Stimulated activated naive CD8-positive, alpha-beta T cell treated with anti-CD3 and anti-CD28 coated beads, Interleukin-15, amount 100 ng/mL, for 72 hours (primary cell): ENCODE measurements around the gene RNF183.

Source experiments
- ATAC-seq: fragments of 150-1000 bp; cut with Tn5 transposase; 2 replicates; pipeline ENCODE4 v1.10.0; 2021; ENCODE audit warnings: mild to moderate bottlenecking, moderate library complexity
- DNase-seq, 2 donors: peaks; one replicate each; pipeline ENCODE4 v3.0.0; 2021 to 2022
- H3K27ac Mint-ChIP-seq, 2 donors: one replicate each; pipeline ENCODE4 v1.8.0; 2022; ENCODE audit warnings: mild to moderate bottlenecking in 2 of 2, mixed read lengths in 2 of 2, moderate library complexity in 2 of 2
- H3K27me3 Mint-ChIP-seq: one replicate; pipeline ENCODE4 v1.8.0; 2022; ENCODE audit warnings: mixed read lengths
- H3K4me1 Mint-ChIP-seq: one replicate; pipeline ENCODE4 v1.8.0; 2022; ENCODE audit warnings: mild to moderate bottlenecking, mixed read lengths
- H3K4me3 Mint-ChIP-seq, 2 donors: one replicate each; pipeline ENCODE4 v1.8.0; 2022; ENCODE audit warnings: mild to moderate bottlenecking in 2 of 2, mixed read lengths in 2 of 2, moderate library complexity in 1 of 2
- H3K9me3 Mint-ChIP-seq, 2 donors: one replicate each; pipeline ENCODE4 v1.8.0; 2022; ENCODE audit warnings: mixed read lengths in 2 of 2

RNF183 gene

DNA sequence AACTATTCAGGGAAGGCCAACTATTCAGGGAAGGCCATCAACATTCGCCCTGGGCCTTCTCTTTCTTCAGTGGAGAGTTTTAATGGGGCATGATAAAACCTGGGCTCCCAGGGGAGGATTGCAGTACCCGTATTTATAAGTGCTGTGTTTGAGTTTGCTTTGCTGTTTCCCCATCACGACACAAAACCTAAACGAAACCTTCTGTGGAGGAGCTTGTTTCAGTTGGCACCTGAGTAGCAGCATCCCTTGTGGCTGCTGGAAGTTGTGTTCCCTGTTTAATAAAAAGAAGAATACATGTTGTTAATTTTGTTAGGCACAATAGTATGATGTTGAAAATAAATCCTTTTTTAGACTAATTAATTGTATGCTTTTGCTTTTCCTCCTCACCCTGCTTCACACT is 28.6 kb upstream of the RNF183 start:
- Mint-ChIP-seq H3K27me3 (no peaks in the 10 kb centered on the region), H3K4me1 (no peaks in the 10 kb centered on the region), H3K9me3 (no peaks in the 10 kb centered on the region), H3K4me3 (no peak overlapping the region), H3K27ac (no peak overlapping the region)
- ATAC-seq (no peak), DNase-seq (no peak)

DNA sequence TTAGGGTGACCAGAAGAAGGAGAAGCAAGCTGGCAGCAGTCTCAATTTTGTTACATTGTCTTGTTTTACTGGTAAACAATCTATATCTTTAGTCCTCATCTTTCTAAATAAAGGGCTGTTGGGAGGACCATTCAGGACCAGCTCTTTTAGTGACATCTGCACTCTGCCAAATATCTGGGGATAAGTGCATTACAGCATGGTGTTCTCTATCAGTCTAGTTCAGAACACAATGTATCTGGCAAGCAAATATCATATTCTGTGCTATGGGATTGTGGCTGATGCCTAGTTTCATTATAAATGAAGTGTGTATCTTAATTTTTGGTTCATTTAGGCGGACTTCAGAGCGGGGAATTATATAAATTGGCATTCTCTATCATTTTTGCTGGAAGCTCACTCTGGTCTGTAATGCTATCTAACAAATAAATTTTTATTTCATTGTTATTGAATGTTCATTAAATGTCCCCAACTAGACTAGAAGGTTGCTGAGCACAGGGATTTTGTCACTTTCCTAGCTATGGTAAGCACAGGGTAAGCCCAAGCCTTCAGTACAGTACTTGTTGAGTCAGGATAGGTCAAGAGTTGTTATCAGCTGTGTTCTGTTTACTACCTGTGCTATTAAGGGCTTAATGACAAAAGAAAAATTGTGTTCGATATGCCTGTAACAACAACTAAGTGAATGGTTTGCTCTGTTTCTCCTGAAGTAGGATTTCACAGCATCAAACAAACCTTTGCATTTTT is 25.0 kb upstream of the RNF183 start:
- H3K27ac Mint-ChIP-seq, result no peak overlapping the region
- no peak overlapping the region for H3K4me3 Mint-ChIP-seq
- DNase-seq (no peak), ATAC-seq (no peak)
- H3K27me3 Mint-ChIP-seq, result no peaks in the 10 kb centered on the region
- H3K9me3 Mint-ChIP-seq, result no peaks in the 10 kb centered on the region
- H3K4me1 Mint-ChIP-seq, result no peaks in the 10 kb centered on the region

DNA sequence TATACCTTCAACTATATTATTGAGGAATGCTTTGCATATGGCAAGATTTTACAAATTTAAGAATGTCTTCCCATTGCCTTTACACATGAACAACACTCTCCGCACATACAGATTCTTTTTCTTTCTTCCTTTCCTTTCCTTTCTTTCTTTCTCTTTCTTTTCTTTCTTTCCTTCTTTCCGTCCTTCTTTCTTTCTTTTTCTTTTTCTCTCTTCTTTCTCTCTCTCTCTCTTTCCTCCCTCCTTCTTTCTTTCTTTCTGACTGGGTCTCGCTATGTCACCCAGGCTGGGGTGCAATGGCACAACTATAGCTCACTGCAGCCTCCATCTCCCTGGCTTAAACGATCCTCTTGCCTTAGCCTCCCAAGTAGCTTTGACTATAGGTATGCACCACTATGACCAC is 23.1 kb upstream of the RNF183 start:
- H3K27ac Mint-ChIP-seq, result peak overlapping the region in 1 of 2 donors; percentile 15
- DNase-seq (no peak), ATAC-seq (no peak)
- H3K4me1 Mint-ChIP-seq, result no peaks in the 10 kb centered on the region
- H3K27me3 Mint-ChIP-seq, result no peaks in the 10 kb centered on the region
- H3K9me3 Mint-ChIP-seq, result no peaks in the 10 kb centered on the region
- no peak overlapping the region for H3K4me3 Mint-ChIP-seq

DNA sequence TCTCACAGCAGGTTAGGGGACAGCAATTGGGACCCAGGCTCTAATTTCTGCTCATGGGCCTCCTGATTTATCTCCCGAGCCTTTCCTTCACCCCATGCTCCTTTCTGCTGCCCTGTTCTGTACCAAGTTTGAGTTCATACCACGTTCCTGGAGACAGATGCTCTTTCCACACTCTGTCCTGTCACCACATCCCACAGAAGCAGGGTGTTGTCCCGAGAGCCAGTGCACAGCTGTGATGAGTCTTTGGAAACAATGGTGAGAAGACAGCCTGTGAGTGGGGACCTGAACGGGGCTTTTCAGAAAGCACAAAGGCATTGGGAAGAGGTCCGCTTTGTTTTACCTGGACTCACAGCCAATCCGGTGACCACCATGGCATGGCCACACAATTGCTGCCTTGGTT is 19.5 kb upstream of the RNF183 start:
- Mint-ChIP-seq H3K27ac (no peak overlapping the region), H3K4me1 (no peaks in the 10 kb centered on the region), H3K9me3 (no peaks in the 10 kb centered on the region), H3K4me3 (no peak overlapping the region), H3K27me3 (no peaks in the 10 kb centered on the region)
- no peak for ATAC-seq
- no peak for DNase-seq

DNA sequence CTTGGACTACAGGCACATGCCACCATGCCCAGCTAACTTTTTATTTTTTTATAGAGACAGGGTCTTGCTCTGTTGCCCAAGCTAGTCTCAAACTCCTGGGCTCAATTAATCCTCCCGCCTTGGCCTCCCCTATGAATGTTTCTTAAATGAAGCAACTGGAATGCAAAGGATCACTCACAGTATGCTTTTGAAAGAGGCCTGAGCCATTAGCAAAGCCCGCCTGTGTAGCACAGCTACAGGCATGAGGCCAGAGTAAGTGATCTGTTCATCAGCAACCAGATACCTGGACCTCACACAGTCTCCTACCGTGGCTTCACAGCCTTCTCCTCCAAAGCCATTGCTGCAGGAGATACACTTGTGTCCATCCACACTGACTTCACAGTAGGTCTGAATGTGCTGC is 16.9 kb upstream of the RNF183 start:
- no peak overlapping the region for H3K27ac Mint-ChIP-seq
- H3K27me3 Mint-ChIP-seq, result no peaks in the 10 kb centered on the region
- ATAC-seq (no peak), DNase-seq (no peak)
- H3K9me3 Mint-ChIP-seq, result no peaks in the 10 kb centered on the region
- H3K4me1 Mint-ChIP-seq, result no peaks in the 10 kb centered on the region
- H3K4me3 Mint-ChIP-seq, result no peak overlapping the region

DNA sequence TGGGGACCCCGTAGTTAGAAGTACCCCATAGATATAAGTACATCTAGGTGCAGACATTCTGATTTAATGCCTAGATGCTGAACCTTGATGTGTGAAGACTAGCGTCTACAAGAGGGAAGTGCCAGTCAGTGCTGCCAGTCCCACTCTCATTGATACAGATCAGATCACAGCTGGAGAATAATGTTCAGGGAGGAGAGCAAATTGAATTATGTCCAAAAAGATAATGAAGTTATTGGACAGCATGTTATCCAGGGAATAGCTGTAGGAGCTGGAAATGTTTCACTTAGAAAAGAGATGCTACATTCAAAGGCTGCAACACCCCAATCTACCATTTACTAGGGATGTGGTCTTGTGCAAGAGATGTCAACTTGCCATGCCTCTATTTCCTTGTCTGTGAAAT is 15.9 kb upstream of the RNF183 start:
- H3K4me3 Mint-ChIP-seq, result no peak overlapping the region
- no peak overlapping the region for H3K27ac Mint-ChIP-seq
- H3K27me3 Mint-ChIP-seq, result no peaks in the 10 kb centered on the region
- ATAC-seq (no peak), DNase-seq (no peak)
- H3K9me3 Mint-ChIP-seq, result no peaks in the 10 kb centered on the region
- no peaks in the 10 kb centered on the region for H3K4me1 Mint-ChIP-seq

DNA sequence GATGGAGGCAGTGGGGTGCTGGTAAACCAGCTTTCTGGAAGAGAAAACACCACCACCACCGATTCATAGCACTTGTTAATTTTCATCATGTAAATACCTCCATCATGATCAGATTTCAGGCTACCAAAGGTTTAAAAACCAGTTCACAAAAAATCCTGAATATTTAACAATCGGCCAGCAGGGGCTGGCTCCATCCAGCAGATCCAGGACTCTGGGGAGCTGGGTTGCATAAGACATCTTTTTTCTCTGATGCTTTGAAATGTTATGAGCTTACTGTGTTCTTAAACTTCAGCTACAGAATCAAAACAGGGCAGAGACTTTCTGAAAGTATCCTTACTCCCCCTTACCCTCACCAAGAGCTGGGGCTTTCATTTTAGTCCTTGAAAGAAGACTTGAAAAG is 14.6 kb upstream of the RNF183 start:
- DNase-seq, result no peak
- H3K27ac Mint-ChIP-seq, result no peak overlapping the region
- H3K4me1 Mint-ChIP-seq, result no peaks in the 10 kb centered on the region
- H3K4me3 Mint-ChIP-seq, result no peak overlapping the region
- no peak for ATAC-seq
- H3K9me3 Mint-ChIP-seq, result no peaks in the 10 kb centered on the region
- H3K27me3 Mint-ChIP-seq, result no peaks in the 10 kb centered on the region

DNA sequence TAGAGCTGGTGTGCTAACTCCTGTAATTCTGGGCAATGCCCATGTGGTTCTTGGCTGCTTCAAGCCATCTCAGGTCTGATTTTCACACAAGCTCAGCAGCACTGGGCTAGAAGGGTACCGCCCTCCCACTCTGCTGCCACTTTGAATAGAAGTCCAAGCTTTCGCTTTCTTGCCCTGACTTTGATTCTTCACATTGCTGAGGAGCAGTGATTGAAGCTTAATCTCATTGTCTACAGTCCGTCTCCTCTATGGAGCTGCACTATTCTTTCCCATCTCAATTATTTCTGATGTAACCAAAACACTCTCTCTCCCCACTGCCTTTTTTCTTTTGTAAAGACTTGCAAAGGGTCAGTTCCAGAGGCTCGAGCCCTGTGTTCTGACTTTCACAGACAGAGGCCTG is 12.9 kb upstream of the RNF183 start:
- Mint-ChIP-seq H3K9me3 (no peaks in the 10 kb centered on the region), H3K4me1 (no peaks in the 10 kb centered on the region), H3K27ac (no peak overlapping the region), H3K4me3 (no peak overlapping the region), H3K27me3 (no peaks in the 10 kb centered on the region)
- DNase-seq (no peak), ATAC-seq (no peak)

DNA sequence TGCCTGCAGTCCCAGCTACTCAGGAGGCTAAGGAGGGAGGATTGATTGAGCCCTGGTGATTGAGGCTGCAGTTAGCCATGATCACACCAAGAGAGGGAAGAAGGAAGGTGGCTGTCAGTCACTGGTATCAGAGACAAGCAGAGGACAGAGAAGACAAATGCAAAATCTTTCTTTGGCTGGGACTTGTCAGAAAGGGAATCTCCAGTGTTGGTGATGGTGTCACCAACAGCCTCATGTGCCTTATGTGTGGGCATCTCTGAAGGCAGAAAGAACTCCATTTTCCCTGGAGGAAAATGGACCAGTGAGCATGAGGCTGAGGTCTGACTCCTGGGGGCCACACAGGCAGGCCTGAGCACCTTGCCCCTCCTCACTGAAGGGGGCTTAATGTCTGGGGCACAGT is 12.1 kb upstream of the RNF183 start:
- no peak overlapping the region for H3K27ac Mint-ChIP-seq

DNA sequence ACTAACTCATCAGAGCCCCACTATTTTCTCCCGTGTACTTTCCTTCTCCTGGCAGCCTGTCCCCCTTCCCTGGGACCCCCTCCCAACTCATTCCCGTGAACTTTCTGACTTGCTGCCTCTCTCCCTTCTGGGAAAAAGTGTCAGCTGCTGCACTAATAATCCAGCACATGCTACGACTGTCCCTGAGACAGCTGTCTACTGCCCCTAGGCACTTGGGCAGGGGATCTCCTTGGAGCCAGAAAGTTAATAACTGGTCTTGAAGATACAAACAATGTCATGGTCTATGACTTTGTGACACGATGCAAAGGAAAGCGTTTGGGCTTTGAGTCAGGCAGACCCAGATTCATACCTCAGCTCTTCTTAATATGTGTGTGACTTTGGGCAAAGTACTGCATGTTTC is 10.1 kb upstream of the RNF183 start:
- DNase-seq, result no peak
- ATAC-seq, result no peak
- Mint-ChIP-seq H3K4me3 (no peak overlapping the region), H3K27me3 (no peaks in the 10 kb centered on the region), H3K27ac (no peak overlapping the region), H3K4me1 (no peaks in the 10 kb centered on the region), H3K9me3 (no peaks in the 10 kb centered on the region)

More for the DNA sequence above, 12.1 kb upstream of the RNF183 start:
- Mint-ChIP-seq H3K4me3 (no peak overlapping the region), H3K9me3 (no peaks in the 10 kb centered on the region), H3K27me3 (no peaks in the 10 kb centered on the region), H3K4me1 (no peaks in the 10 kb centered on the region)
- DNase-seq (no peak), ATAC-seq (no peak)

DNA sequence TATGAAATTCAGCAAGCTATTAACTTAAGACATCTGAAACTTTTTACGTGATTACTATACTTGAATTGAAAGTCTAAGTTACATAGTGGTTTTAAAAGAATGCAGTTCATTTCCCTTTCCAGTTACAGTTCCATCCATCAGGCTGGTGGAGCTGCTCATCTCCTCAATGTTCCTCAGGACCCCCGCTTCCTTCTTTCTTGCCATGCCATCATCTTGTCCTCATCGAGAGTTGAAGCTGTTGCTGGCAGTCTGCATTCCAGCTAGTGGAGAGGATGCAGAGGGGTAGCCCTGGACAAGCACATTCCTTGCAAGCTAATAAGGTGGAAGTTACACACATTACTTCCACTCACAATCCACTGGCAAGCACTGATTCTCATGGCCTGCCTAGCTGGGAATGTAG is 8.8 kb upstream of the RNF183 start:
- ATAC-seq, result no peak
- Mint-ChIP-seq H3K9me3 (no peaks in the 10 kb centered on the region), H3K4me3 (no peak overlapping the region), H3K4me1 (no peaks in the 10 kb centered on the region), H3K27ac (no peak overlapping the region), H3K27me3 (no peaks in the 10 kb centered on the region)
- DNase-seq, result no peak

DNA sequence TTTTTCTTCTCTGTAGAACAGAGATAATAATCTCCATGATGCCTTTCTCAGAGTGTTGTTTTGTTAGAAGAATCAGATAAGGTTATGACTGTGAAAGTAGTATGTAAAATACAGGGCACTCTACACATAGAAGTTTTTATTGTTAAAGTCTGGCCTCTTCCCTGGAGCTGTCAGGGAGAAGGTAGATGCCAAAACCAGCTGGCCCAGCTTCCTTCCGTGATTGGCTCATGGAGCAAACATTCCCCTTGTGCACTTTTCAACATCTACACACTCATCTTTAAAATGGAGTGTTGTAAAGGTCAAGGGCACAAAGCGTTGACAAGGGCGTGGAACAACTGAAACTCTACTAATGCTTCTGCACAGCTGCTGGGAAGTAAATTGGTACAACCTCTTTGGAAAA is 7.4 kb upstream of the RNF183 start:
- Mint-ChIP-seq H3K27me3 (no peaks in the 10 kb centered on the region), H3K27ac (no peak overlapping the region), H3K9me3 (no peaks in the 10 kb centered on the region), H3K4me3 (no peak overlapping the region), H3K4me1 (no peaks in the 10 kb centered on the region)
- ATAC-seq (no peak), DNase-seq (no peak)

DNA sequence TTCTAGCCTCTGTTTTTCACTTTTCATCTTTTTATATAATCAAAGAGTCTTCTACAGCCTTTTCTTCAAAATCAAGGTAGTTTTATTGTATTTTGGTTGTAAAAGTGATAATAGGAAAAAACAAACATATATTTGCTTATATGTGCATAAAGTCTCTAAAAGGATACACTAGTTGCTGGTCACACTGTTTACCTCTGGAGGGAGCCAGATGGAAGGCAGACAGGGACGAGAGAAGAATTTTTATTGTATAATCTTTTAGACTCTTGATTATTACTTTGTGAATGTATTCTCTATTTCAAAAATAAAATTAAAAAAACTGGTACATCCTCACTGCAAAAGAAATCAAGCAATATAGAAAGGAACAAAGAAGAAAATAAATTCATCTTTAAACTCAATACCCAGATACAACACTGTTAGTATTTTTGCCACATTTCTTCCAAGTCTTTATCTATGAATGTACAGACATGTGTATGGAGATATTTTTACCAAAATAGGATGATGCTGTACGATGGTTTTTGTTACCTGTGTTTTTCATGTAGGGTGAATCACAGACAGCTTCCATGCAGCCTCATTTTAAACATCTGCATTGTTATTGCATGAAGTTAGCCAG is 6.1 kb upstream of the RNF183 start:
- peak in 1 of 2 donors; percentile 18 for DNase-seq
- Mint-ChIP-seq H3K27me3 (no peaks in the 10 kb centered on the region), H3K27ac (no peak overlapping the region), H3K4me1 (no peaks in the 10 kb centered on the region), H3K9me3 (no peaks in the 10 kb centered on the region), H3K4me3 (no peak overlapping the region)
- ATAC-seq, result no peak

DNA sequence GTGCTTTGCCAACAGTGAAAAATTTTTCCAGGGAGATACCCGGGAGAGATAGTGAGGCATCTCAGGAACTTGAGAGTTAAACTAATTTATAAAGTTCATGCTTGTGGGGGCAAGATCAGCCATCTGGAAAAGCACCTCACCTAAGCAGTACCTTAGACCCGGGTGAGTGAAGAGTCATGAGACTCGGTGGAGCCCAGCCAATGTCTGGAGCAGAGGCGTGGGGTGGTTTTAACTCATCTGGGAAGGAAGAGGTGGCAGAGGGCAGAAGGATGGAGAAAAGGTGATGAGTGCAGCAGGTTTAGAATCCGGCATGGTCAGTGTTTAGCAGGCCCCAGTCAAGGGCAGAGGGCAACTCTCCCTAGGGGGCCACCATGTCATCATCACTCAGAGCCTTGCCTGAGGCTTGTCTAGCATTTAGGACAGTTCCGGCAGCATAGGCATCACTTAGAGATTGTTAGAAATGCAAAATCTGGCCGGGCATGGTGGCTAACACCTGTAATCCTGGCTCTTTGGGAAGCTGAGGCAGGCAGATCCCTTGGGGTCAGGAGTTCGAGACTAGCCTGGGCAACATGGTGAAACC is 4.3 kb upstream of the RNF183 start:
- Mint-ChIP-seq H3K27me3 (no peaks in the 10 kb centered on the region), H3K9me3 (no peaks in the 10 kb centered on the region)

DNA sequence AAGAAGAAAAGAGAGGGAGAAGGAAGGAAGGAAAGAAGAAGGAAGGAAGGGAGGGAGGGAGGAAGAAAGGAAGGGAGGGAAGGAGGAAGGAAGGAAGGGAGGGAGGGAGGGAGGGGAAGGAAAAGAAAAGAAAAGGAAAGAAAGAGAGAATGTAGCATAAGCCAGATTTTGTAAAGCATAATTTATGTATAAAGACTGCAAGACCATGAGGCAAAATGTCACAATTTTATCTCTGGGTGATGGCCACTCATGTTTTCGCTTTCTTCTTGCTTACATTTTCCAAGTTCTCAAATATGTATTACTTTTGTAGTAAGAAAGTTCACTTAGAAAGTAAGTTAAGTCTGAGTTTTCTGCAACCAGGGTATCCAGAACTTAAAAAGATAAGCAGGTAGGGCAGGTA is 3.4 kb upstream of the RNF183 start:
- H3K4me1 Mint-ChIP-seq, result no peaks in the 10 kb centered on the region
- no peaks in the 10 kb centered on the region for H3K27me3 Mint-ChIP-seq
- H3K4me3 Mint-ChIP-seq, result no peak overlapping the region
- H3K9me3 Mint-ChIP-seq, result no peaks in the 10 kb centered on the region
- DNase-seq (no peak), ATAC-seq (no peak)
- H3K27ac Mint-ChIP-seq, result no peak overlapping the region

More for the DNA sequence above, 4.3 kb upstream of the RNF183 start:
- H3K4me1 Mint-ChIP-seq, result no peaks in the 10 kb centered on the region
- no peak for DNase-seq
- H3K4me3 Mint-ChIP-seq, result no peak overlapping the region
- H3K27ac Mint-ChIP-seq, result no peak overlapping the region
- ATAC-seq, result no peak

DNA sequence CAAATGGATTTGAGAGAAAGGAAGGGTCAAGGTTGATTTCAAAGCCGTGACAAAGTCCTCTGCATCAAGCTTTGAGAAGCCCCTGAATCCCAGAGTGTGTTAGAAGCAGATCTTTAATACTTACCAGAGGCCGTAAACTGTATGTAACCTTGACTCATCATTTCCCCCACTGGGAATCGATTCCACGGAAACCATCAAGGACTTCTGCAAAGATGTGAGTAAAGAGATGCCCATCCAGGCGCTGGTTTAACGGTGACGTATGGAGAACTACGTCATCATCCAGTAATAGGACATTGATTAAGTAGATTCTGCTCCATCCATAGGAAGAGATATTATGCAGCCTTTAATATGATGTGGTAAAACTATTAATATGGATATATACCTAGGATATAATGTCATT is 1.6 kb downstream of the RNF183 start:
- ATAC-seq (no peak), DNase-seq (no peak)
- Mint-ChIP-seq H3K27me3 (no peaks in the 10 kb centered on the region), H3K4me1 (no peaks in the 10 kb centered on the region), H3K4me3 (no peak overlapping the region), H3K27ac (no peak overlapping the region), H3K9me3 (no peaks in the 10 kb centered on the region)
